Psoas muscle (tissue), 8 donors: ENCODE measurements around the gene SPDEF. TPM values are rescaled to one million over a fixed set of nuclear protein-coding genes. Genes with fewer than 3 reads are reported as not detected.

Experiments used
- ATAC-seq, 4 donors: fragments of 200-7000 bp; cut with Tn5 transposase; one replicate each; pipeline ENCODE4 v1.9.1; 2020; ENCODE audit warnings: moderate library complexity in 3 of 4, mild to moderate bottlenecking in 2 of 4
- DNase-seq, 2 donors: peaks; one replicate each; pipeline ENCODE4 v3.0.0-alpha.2; 2020
- H3K27ac ChIP-seq: fragments of 200-600 bp; one replicate; pipeline ENCODE4 v1.8.0; 2022
- H3K27me3 ChIP-seq, 3 donors: fragments of 200-600 bp in 1 of 3; one replicate each; pipeline versions ENCODE4 v1.6.1 to v1.8.0; 2013 to 2022; ENCODE audit warnings: low read length in 2 of 3, mild to moderate bottlenecking in 2 of 3, moderate library complexity in 1 of 3; ENCODE audit not compliant: insufficient read depth in 3 of 3
- H3K36me3 ChIP-seq, 2 donors: fragments of 200-600 bp in 1 of 2; one replicate each; pipeline versions ENCODE4 v1.6.1 to v1.8.0; 2013 to 2022; ENCODE audit warnings: low read depth in 1 of 2, mild to moderate bottlenecking in 1 of 2, moderate library complexity in 1 of 2; ENCODE audit not compliant: insufficient read depth in 1 of 2
- H3K4me1 ChIP-seq: fragments of 200-600 bp; one replicate; pipeline ENCODE4 v1.8.0; 2022
- H3K4me3 ChIP-seq: fragments of 200-600 bp; one replicate; pipeline ENCODE4 v1.8.0; 2022; ENCODE audit warnings: mild to moderate bottlenecking
- H3K9me3 ChIP-seq: fragments of 200-600 bp; one replicate; pipeline ENCODE4 v1.8.0; 2022
- CTCF ChIP-seq: fragments of 200-600 bp; IDR thresholded peaks from one replicate; pipeline ENCODE4 v1.8.0; 2022; ENCODE audit warnings: antibody characterized with exemption
- WGBS, 3 donors: extraction: QIAGEN DNeasy Blood & Tissue Kit; methylation state at CpG; one replicate each; pipeline versions ENCODE4 v1.1.6 to v1.1.7; 2013; 5-methylcytosine and 5-hydroxymethylcytosine counted together
- intact Hi-C, 2 donors: fragments of 100-400 bp; cut with DNase I; formaldehyde crosslinking; loops; one replicate each; pipeline versions ENCODE4 v1.11.0 to v1.14.2; 2022
- polyA plus RNA-seq, 3 donors: library from polyadenylated mRNA; stranded (reverse); fragments of 200-250 nt; gene quantifications; one replicate each; pipeline ENCODE4 v1.2.3, GENCODE V29; 2013
- total RNA-seq, 4 donors: library from RNA; stranded (reverse); fragmentation: NEBNext Ultra II Directional in 2 of 4; extraction: Animal tissue kit (Norgen Biotek cat#: 25700) in 2 of 4; gene quantifications; one replicate each; pipeline versions ENCODE4 v1.2.1 to v1.2.4, GENCODE V29; 2021 to 2023
- donor health status: healthy with polysubstance abuse.
- donor health status: DM: no; HTN: no; CAD: no; lungs with moderate emphysema.
- donor health status: Bipolar disorder and iron deficiency.
- donor health status: healthy.
- donor health status: DM: yes; HTN: yes; CAD: no.
- donor health status: DM: no; HTN: no; CAD: no.
- donor health status: DM: no; HTN: no; CAD: no.
- donor health status: DM: yes; HTN: yes; CAD: no.

Gene SPDEF
- total and polyA plus RNA-seq, 7 donors: 0.03 to 0.22 (median 0.21) TPM; not detected in 2

- no peak for TF ChIP-seq CTCF
- WGBS, 3 donors: 89 to 91% (median 90%) methylated on average over 3 of the region's 3 CpGs
These were observed 47.7 kb downstream of the SPDEF start for GRCh38 chr6:34508425-34508824.

GRCh38 chr6:34506718-34507117 is 49.4 kb downstream of the SPDEF start:
- DNase-seq (no peak), ATAC-seq (no peak)
- no peak for TF ChIP-seq CTCF
- no peaks in the 10 kb centered on the region for H3K4me1 ChIP-seq
- intact Hi-C loops: no loop called here
- H3K36me3 ChIP-seq: no peaks in the 10 kb centered on the region
- peaks cover 5% of the 10 kb centered on the region for H3K9me3 ChIP-seq
- no peaks in the 10 kb centered on the region for H3K27me3 ChIP-seq
- H3K27ac ChIP-seq: no peak overlapping the region
- no peak overlapping the region for H3K4me3 ChIP-seq
- WGBS, 3 donors: 57 to 69% (median 61%) methylated on average over 5 of the region's 5 CpGs

More at GRCh38 chr6:34508425-34508824, 47.7 kb downstream of the SPDEF start:
- H3K9me3 ChIP-seq: peaks cover 5% of the 10 kb centered on the region
- intact Hi-C loops: no loop called here
- H3K27me3 ChIP-seq: no peaks in the 10 kb centered on the region
- no peaks in the 10 kb centered on the region for H3K36me3 ChIP-seq
- no peak overlapping the region for H3K27ac ChIP-seq
- H3K4me3 ChIP-seq: no peak overlapping the region
- ATAC-seq: no peak
- DNase-seq: no peak
- H3K4me1 ChIP-seq: no peaks in the 10 kb centered on the region

GRCh38 chr6:34497411-34497810 is 58.7 kb downstream of the SPDEF start:
- no peak for TF ChIP-seq CTCF
- no peak overlapping the region for H3K27ac ChIP-seq
- DNase-seq: peak in 1 of 2 donors; percentile 12
- H3K9me3 ChIP-seq: peaks cover 10% of the 10 kb centered on the region
- no peak overlapping the region for H3K4me3 ChIP-seq
- intact Hi-C loops: no loop called here
- no peak for ATAC-seq
- no peaks in the 10 kb centered on the region for H3K27me3 ChIP-seq
- no peaks in the 10 kb centered on the region for H3K4me1 ChIP-seq
- no peaks in the 10 kb centered on the region for H3K36me3 ChIP-seq
- 81 to 86% (median 82%) methylated on average over 10 of the region's 10 CpGs for WGBS, 3 donors

- H3K4me3 ChIP-seq: no peak overlapping the region
- H3K4me1 ChIP-seq: peaks cover 2% of the 10 kb centered on the region
- DNase-seq (no peak), ATAC-seq (peak in 1 of 4 donors; percentile 27)
- TF ChIP-seq CTCF: no peak
- H3K9me3 ChIP-seq: peaks cover 10% of the 10 kb centered on the region
- H3K27ac ChIP-seq: no peak overlapping the region
- H3K36me3 ChIP-seq: no peaks in the 10 kb centered on the region
- WGBS, 3 donors: 52 to 64% (median 59%) methylated on average over 9 of the region's 9 CpGs
- H3K27me3 ChIP-seq: no peaks in the 10 kb centered on the region
- intact Hi-C loops: no loop called here
These were observed 59.9 kb downstream of the SPDEF start for GRCh38 chr6:34496103-34496685.

- intact Hi-C loops: no loop called here
- Histone ChIP-seq H3K27me3 (no peaks in the 10 kb centered on the region), H3K4me1 (peaks cover 8% of the 10 kb centered on the region), H3K4me3 (no peak overlapping the region), H3K27ac (no peak overlapping the region), H3K36me3 (no peaks in the 10 kb centered on the region), H3K9me3 (peaks cover 4% of the 10 kb centered on the region)
- ATAC-seq (no peak), DNase-seq (no peak)
- TF ChIP-seq CTCF: no peak
- 83 to 95% (median 95%) methylated on average over 3 of the region's 3 CpGs for WGBS, 3 donors
These were observed 61.2 kb downstream of the SPDEF start for GRCh38 chr6:34494973-34495372.
